Nephron progenitor cell (in vitro differentiated cells): ENCODE results near the gene MSI1.
A peak's percentile ranks its signal among the peaks of the same experiment; 100 is the strongest.
"Not testable (repeated sequence)": the region's sequence is repeated elsewhere in the genome, so short reads cannot be mapped to it uniquely, and the experiment has no call there.

ENCODE experiments used
- DNase-seq: peaks from one replicate; pipeline ENCODE4 v3.0.0; 2021
- H3K27ac Mint-ChIP-seq: 2 replicates; pipeline ENCODE4 v1.8.0; 2021; ENCODE audit warnings: mild to moderate bottlenecking, moderate library complexity, mixed read lengths
- H3K27me3 Mint-ChIP-seq: 2 replicates; pipeline ENCODE4 v1.8.0; 2021; ENCODE audit warnings: mild to moderate bottlenecking, low read depth, mixed read lengths; ENCODE audit not compliant: poor library complexity
- H3K36me3 Mint-ChIP-seq: 2 replicates; pipeline ENCODE4 v1.8.0; 2021; ENCODE audit warnings: low read depth, mixed read lengths
- H3K4me1 Mint-ChIP-seq: 2 replicates; pipeline ENCODE4 v1.8.0; 2021; ENCODE audit warnings: mixed read lengths
- H3K4me3 Mint-ChIP-seq: 2 replicates; pipeline ENCODE4 v1.8.0; 2021; ENCODE audit warnings: mild to moderate bottlenecking, moderate library complexity, mixed read lengths
- H3K9me3 Mint-ChIP-seq: 2 replicates; pipeline ENCODE4 v1.8.0; 2021; ENCODE audit warnings: mild to moderate bottlenecking, moderate library complexity, mixed read lengths
- TF ChIP-seq, protein P1 (sequence below): fragments of 200-600 bp; sonication (generic); IDR thresholded peaks from 2 replicates; pipeline ENCODE4 v1.5.0; 2021; ENCODE audit warnings: antibody characterized with exemption

MSI1 gene

DNA sequence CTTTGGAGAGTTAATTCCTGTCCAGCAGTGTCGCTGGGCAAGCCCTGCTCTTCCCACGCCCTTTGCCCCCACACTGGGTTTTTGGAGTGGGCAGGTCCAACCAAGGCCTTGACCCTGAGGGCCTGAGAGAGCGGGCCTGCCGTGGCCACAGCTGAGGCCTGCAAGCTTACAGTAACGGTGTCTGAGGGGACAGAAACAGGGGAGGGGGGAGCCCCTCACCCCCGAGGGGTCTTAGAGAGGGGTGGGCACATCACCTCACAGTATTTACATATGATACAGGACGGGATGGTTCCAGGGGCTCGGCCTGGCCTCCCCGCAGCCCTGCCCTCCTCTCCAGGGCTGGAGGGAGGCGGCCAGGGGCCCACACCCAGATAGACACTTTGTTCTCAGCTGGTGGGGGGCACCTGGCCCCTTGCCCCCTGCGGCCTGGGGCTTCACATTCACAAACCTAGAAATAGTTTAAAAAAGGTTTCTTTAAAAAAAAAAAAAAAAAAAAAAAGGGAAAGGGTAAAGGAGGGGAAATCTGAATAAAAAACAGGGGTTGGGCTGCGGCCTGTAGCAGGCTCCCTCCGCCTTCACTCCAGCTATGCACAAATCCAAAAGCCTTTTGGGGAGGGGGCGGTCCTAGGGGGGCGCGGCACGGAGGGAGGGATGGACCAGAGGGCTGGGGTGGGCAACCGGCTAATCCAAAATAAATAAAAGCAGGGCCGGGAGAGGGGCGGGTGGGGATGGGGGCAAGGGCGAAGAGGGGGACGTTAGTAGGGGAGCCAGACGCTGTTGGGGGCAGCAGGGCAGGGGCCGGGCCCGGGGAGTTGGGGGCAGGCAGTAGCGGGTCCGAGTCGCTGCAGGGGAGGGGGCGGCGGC lies 26.6 kb downstream of the MSI1 start:
- Mint-ChIP-seq H3K36me3 (peaks cover 41% of the 10 kb centered on the region), H3K27ac (peak overlapping the region; percentile 98), H3K9me3 (peaks cover 24% of the 10 kb centered on the region)

DNA sequence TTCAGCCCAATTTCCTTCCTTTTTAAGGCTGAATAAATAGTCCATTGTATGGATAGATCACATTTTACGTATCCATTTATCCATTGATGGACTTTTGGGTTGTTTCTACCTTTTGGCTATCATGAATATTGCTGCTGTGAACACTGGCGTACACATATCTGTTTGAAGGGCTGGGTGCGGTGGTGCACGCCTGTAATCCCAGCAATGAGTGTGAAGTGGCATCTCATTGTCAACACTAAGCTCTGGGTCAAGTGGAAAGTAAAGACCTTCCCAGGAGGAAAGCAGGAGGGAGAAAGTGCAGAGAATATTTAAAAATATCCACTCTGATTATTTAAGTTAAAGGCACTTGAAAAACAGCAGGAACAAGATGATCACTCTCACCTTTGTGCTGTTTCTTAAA lies 29.7 kb downstream of the MSI1 start:
- no peak for DNase-seq
- peaks cover 8% of the 10 kb centered on the region for H3K4me1 Mint-ChIP-seq
- H3K27me3 Mint-ChIP-seq: peaks cover 10% of the 10 kb centered on the region
- H3K36me3 Mint-ChIP-seq: peaks cover 22% of the 10 kb centered on the region
- H3K4me3 Mint-ChIP-seq: no peak overlapping the region
- no peak overlapping the region for H3K27ac Mint-ChIP-seq
- TF ChIP-seq, protein P1, sequence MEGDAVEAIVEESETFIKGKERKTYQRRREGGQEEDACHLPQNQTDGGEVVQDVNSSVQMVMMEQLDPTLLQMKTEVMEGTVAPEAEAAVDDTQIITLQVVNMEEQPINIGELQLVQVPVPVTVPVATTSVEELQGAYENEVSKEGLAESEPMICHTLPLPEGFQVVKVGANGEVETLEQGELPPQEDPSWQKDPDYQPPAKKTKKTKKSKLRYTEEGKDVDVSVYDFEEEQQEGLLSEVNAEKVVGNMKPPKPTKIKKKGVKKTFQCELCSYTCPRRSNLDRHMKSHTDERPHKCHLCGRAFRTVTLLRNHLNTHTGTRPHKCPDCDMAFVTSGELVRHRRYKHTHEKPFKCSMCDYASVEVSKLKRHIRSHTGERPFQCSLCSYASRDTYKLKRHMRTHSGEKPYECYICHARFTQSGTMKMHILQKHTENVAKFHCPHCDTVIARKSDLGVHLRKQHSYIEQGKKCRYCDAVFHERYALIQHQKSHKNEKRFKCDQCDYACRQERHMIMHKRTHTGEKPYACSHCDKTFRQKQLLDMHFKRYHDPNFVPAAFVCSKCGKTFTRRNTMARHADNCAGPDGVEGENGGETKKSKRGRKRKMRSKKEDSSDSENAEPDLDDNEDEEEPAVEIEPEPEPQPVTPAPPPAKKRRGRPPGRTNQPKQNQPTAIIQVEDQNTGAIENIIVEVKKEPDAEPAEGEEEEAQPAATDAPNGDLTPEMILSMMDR: no peak
- H3K9me3 Mint-ChIP-seq: peaks cover 45% of the 10 kb centered on the region

More for the DNA sequence above, 26.6 kb downstream of the MSI1 start:
- no peak overlapping the region for H3K4me3 Mint-ChIP-seq
- peak; percentile 53 for DNase-seq
- peaks cover 8% of the 10 kb centered on the region for H3K4me1 Mint-ChIP-seq
- peaks cover 10% of the 10 kb centered on the region for H3K27me3 Mint-ChIP-seq
- TF ChIP-seq, protein P1: no peak

DNA sequence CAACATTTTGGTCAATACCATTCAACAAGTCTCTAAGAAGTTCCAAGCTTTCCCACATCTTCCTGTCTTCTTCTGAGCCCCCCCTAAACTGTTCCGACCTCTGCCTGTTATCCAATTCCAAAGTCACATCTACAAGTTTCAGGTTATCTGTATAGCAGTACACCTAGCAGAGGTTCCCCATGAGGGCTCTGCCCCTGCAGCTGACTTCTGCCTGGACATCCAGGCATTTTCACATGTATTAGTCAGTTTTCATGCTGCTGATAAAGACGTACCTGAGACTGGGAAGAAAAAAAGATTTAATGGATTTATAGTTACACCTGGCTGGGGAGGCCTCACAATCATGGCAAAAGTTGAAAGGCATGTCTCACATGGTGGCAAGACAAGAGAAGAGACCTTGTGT lies 31.2 kb downstream of the MSI1 start:
- no peak overlapping the region for H3K27ac Mint-ChIP-seq
- H3K36me3 Mint-ChIP-seq: peaks cover 9% of the 10 kb centered on the region
- H3K27me3 Mint-ChIP-seq: peaks cover 10% of the 10 kb centered on the region
- peaks cover 8% of the 10 kb centered on the region for H3K4me1 Mint-ChIP-seq
- peaks cover 45% of the 10 kb centered on the region for H3K9me3 Mint-ChIP-seq
- TF ChIP-seq, protein P1: no peak
- H3K4me3 Mint-ChIP-seq: no peak overlapping the region
- no peak for DNase-seq

- H3K9me3 Mint-ChIP-seq: peaks cover 45% of the 10 kb centered on the region
- not testable (repeated sequence) for H3K4me3 Mint-ChIP-seq, H3K4me1 Mint-ChIP-seq
Measured at GRCh38 chr12:120336392-120336791, 32.6 kb downstream of the MSI1 start.

DNA sequence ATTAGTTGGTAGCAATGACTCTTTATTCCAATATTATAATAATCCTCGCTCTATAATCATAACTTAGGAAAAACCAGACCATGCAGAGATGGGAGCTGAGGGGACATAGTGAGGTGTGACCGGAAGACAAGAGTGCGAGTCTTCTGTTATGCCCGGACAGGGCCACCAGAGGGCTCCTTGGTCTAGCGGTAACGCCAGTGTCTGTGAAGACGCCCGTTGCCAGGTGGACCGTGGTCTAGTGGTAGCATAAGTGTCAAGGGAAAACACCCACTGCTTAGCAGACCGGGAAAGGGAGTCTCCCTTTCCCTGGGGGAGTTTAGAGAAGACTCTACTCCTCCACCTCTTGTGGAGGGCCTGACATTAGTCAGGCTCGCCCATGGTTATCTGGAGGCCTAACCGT lies 33.5 kb downstream of the MSI1 start:
- not testable (repeated sequence) for H3K4me1 Mint-ChIP-seq, H3K4me3 Mint-ChIP-seq, H3K27ac Mint-ChIP-seq, H3K36me3 Mint-ChIP-seq
- TF ChIP-seq, protein P1: peak; percentile 64
- peak; percentile 75 for DNase-seq
- Mint-ChIP-seq H3K27me3 (peaks cover 23% of the 10 kb centered on the region), H3K9me3 (peaks cover 44% of the 10 kb centered on the region)

More at GRCh38 chr12:120336392-120336791, 32.6 kb downstream of the MSI1 start:
- peaks cover 18% of the 10 kb centered on the region for H3K27me3 Mint-ChIP-seq
- H3K36me3 Mint-ChIP-seq, H3K27ac Mint-ChIP-seq, DNase-seq: not testable (repeated sequence)

DNA sequence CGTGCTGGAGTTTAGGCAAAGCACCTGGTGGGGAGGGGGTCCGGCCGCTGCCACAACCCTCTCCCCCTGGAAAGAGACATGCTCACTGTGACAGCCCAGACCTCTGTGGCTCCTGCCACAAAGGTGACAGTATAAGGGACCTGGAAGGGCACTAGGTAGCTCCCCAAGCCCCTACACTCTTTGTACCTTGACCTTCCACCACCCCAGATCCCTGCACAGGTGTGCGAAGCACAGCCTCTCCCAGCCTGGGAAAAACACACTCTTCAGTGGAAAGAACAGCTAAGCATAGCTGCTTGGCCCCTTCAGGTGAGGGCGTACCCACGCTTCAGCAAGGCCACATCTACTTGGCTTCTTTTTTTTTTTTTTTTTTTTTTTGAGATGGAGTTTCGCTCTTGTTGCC lies 36.4 kb downstream of the MSI1 start:
- peaks cover 3% of the 10 kb centered on the region for H3K36me3 Mint-ChIP-seq
- TF ChIP-seq, protein P1: no peak
- H3K9me3 Mint-ChIP-seq: peaks cover 22% of the 10 kb centered on the region
- DNase-seq: no peak
- H3K4me1 Mint-ChIP-seq: no peaks in the 10 kb centered on the region
- peaks cover 31% of the 10 kb centered on the region for H3K27me3 Mint-ChIP-seq
- H3K4me3 Mint-ChIP-seq: no peak overlapping the region
- H3K27ac Mint-ChIP-seq: no peak overlapping the region
